Fibroblast of mammary gland (primary cell): ENCODE data around the gene DOCK3.

Experiments
- DNase-seq: peaks from one replicate; pipeline ENCODE4 v3.0.0-alpha.2; 2010; ENCODE audit warnings: low read depth
- H3K4me3 ChIP-seq: 2 replicates; pipeline ENCODE4 v1.5.1; 2011; ENCODE audit warnings: low read depth, mild to moderate bottlenecking, low read length, moderate library complexity; ENCODE audit not compliant: control insufficient read depth
- CTCF ChIP-seq: conservative IDR thresholded peaks from 2 replicates; pipeline ENCODE4 v1.5.1; 2011; ENCODE audit warnings: low read depth, low read length, inconsistent platforms; ENCODE audit not compliant: control insufficient read depth, insufficient read depth

The DOCK3 gene

DNA sequence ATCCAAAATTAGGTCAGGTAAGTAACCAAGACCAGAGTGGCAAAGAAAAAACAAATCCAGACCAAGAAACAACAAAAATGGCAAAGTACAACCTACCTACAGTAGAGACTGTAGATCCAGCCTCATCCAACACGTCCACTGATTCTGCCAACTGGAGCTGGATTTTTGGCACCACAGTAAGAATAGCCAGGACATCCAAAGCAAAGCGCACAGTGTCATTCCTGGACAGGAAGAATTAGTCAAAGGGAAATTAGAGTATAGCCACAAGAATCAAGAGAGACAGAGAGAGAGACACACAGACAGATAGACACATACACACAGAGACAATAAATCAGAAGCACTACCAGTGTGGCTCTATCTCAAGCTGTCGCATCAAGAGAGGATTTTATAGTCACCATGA is 747.5 kb downstream of the DOCK3 start:
- no peak for TF ChIP-seq CTCF
- no peak for DNase-seq
- H3K4me3 ChIP-seq, result no peak overlapping the region

- TF ChIP-seq CTCF, result no peak
These were observed 752.2 kb downstream of the DOCK3 start for GRCh38 chr3:51426921-51427320.

GRCh38 chr3:51429138-51429537 is 754.4 kb downstream of the DOCK3 start:
- no peak for DNase-seq
- no peak overlapping the region for H3K4me3 ChIP-seq
- no peak for TF ChIP-seq CTCF

More at GRCh38 chr3:51426921-51427320, 752.2 kb downstream of the DOCK3 start:
- H3K4me3 ChIP-seq, result no peak overlapping the region
- no peak for DNase-seq
